Fibroblast of skin of left biceps (primary cell): Measurements from ENCODE around the gene KANSL1L.
A peak's percentile ranks its signal among the peaks of the same experiment; 100 is the strongest.
"Not testable (repeated sequence)": the region's sequence is repeated elsewhere in the genome, so short reads cannot be mapped to it uniquely, and the experiment has no call there.

Source experiments
- DNase-seq, 2 experiments: peaks; one replicate each; pipeline ENCODE4 v3.0.0-alpha.2; 2013; ENCODE audit warnings: low read depth in 2 of 2

The KANSL1L gene

GRCh38 chr2:210171309-210172218 is at the start of gene KANSL1L:
Gene KANSL1L (minus strand): TSS chr2:210171409. CDS start chr2:210154582, 16,827 bp downstream.
- DNase-seq = peak; percentile 83 to 88

- DNase-seq = no peak
Observed at GRCh38 chr2:210215120-210215519, 43.9 kb upstream of the KANSL1L start.

DNA sequence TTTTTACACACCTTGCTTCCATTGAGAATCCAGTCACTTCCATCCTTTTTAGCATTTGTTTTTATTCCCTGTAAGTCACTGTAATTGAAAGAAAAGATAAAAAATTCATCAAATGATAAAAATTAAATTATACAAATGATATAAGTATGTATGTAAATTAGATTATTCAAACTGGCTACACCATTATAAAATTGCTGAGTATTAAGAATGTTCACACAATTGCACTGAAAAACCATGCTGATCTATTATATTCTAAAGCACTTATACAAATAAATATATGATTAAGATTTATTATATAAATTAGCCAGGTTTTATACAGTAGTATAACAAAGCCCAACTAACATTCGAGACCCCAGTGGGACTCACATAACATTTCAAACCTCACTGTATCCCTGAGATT is 39.0 kb upstream of the KANSL1L start:
- no peak for DNase-seq

GRCh38 chr2:210207929-210208328 is 36.7 kb upstream of the KANSL1L start:
- DNase-seq = no peak

DNA sequence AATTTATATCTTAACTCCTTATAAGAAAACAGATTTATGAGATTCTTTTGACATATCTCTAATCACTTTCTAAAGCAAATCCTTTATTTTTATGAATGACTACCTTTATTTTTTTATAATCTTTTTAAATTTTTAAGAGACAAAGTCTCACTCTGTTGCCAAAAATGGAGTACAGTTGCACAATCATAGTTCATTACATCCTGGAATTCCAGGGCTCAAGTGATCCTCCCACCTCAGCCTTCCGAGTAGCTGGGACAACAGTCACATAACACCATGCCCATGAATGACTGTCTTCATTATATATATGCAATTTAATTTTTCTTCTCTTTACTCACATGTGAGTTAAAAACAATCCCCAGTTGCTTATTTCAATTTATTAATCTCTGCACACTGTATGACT is 32.3 kb upstream of the KANSL1L start:
- DNase-seq = no peak

DNA sequence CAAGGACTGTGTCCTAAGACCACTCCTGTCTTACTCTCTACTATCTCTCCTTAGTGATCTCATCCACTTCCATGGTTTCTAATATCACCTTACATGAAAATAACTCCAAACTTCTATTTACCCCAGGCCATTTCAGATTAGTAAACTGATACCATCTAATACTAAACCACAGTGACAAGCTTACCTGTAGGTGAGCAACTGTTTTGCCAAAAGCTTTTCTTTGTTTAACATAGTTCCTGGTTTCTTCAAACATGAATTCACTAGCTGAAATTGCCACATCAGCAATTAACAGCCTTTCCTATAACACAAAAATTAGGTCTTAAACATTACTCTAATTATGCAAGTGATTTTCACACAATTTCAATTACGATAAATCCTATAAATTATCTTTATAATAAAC is 31.9 kb upstream of the KANSL1L start:
- no peak for DNase-seq

GRCh38 chr2:210199854-210200253 is 28.6 kb upstream of the KANSL1L start:
- no peak for DNase-seq

DNA sequence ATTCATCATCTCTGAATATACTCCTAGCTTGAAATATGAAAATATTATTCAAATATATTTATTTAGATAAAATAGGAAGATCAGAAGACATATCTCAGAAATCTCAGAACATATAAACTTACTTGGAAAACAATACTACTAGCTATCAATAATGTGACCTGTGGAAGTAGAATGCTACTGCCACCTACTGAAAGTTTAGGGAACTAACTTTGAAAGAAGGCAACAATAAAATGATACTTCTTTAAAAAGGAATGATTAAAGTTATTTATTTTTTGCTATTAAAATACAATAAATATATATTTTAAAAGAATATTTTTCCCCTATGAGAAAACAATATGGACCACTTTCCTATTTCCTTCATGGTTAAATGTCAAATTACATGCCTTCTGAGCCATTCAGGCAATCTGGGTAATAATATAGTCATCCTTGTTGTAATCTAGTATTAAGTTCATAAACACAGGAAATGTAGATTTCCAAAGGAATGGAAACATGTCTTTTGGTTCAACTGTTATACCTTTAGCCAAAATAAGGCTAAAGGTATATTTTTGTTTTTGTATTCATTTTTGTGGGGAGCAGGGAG is 28.1 kb upstream of the KANSL1L start:
- no peak for DNase-seq

GRCh38 chr2:210198326-210198725 is 27.1 kb upstream of the KANSL1L start:
- DNase-seq = no peak

DNA sequence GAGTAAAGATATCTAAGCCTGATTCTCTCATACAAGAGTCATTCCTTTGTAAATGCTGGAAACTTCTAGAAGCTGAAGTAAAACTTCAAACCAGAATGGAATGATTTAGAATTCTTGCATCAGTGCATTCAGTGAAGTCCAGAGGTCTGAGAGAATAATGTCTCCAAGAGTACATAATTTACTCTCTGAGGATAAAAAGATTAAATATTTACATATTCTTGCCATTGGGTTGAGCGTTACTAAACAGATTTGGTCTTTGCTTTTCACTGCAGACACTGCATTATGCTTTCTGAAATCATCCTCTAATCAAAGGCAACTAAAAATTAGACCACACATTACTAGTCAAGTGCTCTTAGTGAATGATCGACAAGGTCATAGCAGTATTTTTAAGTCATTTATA is 26.5 kb upstream of the KANSL1L start:
- DNase-seq = no peak

- no peak for DNase-seq
Observed at GRCh38 chr2:210195101-210195852, 24.1 kb upstream of the KANSL1L start.

DNA sequence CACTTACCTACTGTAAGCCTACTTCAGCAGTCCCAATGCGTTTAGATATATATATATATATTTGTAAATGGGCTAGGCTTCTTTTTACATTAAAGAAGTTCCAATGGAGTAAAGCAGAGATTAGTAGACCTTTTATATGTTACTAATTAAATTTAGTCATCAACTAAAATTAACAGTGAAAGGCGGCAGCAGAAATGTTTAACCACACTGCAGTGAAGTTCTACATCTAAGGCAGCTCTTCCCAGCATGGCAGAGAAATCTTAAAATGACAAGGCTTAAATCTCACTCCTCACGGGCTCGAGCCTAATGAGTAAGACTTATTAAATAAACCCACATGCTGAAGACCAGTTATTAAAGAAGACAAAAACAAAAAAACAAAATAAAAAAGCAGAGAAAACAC is 19.1 kb upstream of the KANSL1L start:
- DNase-seq = no peak

GRCh38 chr2:210189452-210190138 is 18.4 kb upstream of the KANSL1L start:
- no peak for DNase-seq

- no peak for DNase-seq
Observed at GRCh38 chr2:210188755-210189154, 17.5 kb upstream of the KANSL1L start.

- DNase-seq = no peak
Observed at GRCh38 chr2:210188190-210188589, 17.0 kb upstream of the KANSL1L start.

GRCh38 chr2:210183936-210184335 is 12.7 kb upstream of the KANSL1L start:
- not testable (repeated sequence) for DNase-seq

DNA sequence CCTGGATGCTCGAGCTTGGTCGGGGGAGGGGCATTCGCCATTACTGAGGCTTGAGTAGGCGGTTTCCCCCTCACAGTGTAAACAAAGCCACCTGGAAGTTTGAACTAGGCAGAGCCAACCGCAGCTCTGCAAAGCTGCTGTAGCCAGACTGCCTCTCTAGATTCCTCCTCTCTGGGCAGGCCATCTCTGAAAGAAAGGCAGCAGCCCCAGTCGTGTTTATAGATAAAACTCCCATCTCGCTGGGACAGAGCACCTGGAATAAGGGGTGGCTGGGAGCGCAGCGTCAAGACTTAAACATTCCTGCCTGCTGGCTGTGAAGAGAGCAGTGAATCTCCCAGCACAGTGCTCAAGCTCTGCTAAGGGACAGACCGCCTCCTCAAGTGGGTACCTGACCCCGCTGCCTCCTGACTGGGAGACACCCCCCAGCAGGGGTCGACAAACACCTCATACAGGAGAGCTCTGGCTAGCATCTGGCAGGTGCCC is 10.4 kb upstream of the KANSL1L start:
- not testable (repeated sequence) for DNase-seq

- not testable (repeated sequence) for DNase-seq
Observed at GRCh38 chr2:210181033-210181605, 9.9 kb upstream of the KANSL1L start.

GRCh38 chr2:210180477-210180876 is 9.3 kb upstream of the KANSL1L start:
- DNase-seq = no peak

DNA sequence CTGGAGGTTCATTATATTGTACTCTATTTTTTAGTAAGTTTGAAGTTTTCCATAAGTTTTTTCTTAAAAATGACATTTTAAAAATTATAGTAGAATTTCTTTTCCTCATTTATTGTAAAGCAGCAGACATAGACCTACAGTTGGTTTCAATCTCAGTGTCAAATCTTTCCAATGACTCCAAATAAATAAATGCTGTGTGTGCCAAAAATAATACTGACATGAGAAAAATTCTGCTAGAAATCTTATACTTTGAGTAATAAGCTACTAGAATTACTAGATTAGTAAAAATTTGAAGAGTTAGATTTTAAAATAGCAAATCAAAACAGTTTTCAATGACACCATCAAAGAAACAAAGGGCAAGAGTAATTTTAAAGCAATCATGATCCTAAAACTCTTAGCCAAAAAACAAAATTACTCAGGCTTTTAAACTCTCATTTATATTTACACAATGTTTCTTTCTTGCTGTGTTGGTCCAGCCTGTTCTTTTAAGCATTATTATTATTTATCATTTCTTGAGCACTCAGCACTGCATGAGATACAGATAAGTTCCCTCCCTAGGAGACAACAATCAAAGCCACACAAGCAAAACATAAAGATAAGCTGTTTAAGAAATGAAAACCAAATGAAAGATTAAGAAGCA is 8.3 kb upstream of the KANSL1L start:
- no peak for DNase-seq

DNA sequence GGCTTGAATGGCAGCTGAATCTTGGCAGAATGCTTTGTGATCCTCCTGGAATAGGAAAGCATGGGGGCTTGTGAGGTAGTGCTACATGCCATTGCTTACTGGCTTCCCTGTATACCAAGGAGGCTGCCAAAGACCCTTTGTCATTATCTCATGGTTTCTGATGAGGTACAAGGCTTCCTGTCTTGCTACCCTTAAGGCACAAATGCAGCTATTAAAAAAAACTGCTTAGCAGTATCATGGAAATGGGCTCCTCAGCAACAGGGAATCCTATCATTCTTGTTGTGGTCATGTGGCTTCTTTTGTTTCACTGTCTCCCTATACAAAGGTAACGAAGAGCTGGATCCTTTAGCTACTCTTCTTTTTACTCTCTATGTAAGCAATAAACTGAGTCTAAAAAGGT is 6.6 kb upstream of the KANSL1L start:
- DNase-seq = no peak
